ENCODE data around the gene ARL5C.
"Not testable (repeated sequence)": the region's sequence is repeated elsewhere in the genome, so short reads cannot be mapped to it uniquely, and the experiment has no call there.

The ARL5C gene

DNA sequence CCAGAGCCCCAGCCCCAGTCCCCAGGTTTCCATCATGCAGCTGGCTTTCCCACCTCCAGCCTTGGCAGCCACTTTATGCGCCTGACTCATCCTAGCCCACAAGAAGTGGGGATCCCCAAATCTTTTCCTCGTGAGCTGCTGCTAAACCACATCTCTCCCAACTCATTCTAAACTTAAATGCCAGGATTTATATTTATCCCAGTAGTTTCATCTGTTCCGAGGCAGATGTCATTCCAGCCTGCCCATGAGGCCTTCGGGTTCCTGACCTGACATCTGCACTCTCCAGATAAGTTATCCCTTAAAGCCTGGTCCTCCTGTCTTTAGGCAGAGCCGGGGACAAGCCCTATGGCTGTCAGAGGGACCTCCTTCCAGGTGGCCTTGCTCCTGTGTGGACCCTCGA, 31.1 kb downstream of the ARL5C start:
- no peaks in the 10 kb centered on the region for H3K36me3 ChIP-seq
- H3K4me3 ChIP-seq (ENCODE audit: low read depth, low read length) = no peak overlapping the region
- H3K9me3 ChIP-seq = no peaks in the 10 kb centered on the region
- no peaks in the 10 kb centered on the region for H3K4me1 ChIP-seq
- DNase-seq = no peak
- H3K27me3 ChIP-seq = no peaks in the 10 kb centered on the region
- no peak for TF ChIP-seq CTCF (IDR thresholded peaks at IDR 0.05; ENCODE audit: low read depth, low read length)

DNA sequence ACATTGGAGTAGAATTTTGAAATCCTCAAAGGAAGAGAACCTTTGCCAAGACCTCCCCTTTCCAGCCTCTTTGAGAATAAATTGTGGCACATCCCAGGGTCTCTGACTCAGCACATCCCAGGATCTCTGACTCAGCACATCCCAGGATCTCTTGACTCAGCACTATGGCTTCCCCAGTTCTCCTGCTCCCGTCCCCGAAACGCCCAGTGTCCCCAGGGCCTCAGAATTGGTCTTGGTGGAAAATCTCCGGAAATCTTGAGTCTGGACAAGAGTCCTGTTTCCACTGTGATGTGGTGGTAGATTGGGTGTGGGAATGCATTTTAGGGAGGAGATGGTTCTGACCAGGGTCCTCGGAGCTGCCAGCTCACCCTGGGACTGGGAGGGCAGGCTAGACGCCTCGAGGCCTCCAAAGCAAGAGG, 33.8 kb downstream of the ARL5C start:
- no peak for DNase-seq
- H3K4me3 ChIP-seq (ENCODE audit: low read depth, low read length) = no peak overlapping the region
- no peaks in the 10 kb centered on the region for H3K27me3 ChIP-seq

GRCh38 chr17:39131616-39132015, 34.3 kb downstream of the ARL5C start:
- Histone ChIP-seq H3K4me3 (ENCODE audit: low read depth, low read length) (no peak overlapping the region), H3K27me3 (no peaks in the 10 kb centered on the region), H3K4me1 (no peaks in the 10 kb centered on the region), H3K36me3 (no peaks in the 10 kb centered on the region), H3K9me3 (no peaks in the 10 kb centered on the region)
- no peak for DNase-seq
- no peak for TF ChIP-seq CTCF (IDR thresholded peaks at IDR 0.05; ENCODE audit: low read depth, low read length)

More for the DNA sequence above, 33.8 kb downstream of the ARL5C start:
- Histone ChIP-seq H3K4me1 (no peaks in the 10 kb centered on the region), H3K36me3 (no peaks in the 10 kb centered on the region), H3K9me3 (no peaks in the 10 kb centered on the region)
- TF ChIP-seq CTCF (IDR thresholded peaks at IDR 0.05; ENCODE audit: low read depth, low read length) = no peak

DNA sequence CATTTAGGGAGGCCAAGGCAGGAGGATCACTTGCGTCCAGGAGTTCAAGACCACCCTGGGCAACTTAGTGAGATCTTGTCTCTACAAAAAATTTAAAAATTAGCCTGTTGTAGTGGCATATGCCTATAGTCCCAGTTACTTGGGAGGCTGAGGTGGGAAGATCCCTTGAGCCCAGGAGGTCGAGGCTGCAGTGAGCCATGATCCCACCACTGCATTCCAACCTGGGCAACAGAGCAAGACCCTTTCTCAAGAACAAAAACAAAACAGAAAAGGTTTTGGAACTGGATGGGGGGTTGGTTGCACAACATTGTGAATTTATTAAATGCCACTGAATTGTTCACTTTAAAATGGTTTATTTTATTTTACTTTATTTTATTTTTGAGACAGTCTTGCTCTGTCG, 35.8 kb downstream of the ARL5C start:
- no peak for TF ChIP-seq CTCF (IDR thresholded peaks at IDR 0.05; ENCODE audit: low read depth, low read length)
- Histone ChIP-seq H3K4me3 (ENCODE audit: low read depth, low read length) (no peak overlapping the region), H3K27me3 (no peaks in the 10 kb centered on the region), H3K9me3 (no peaks in the 10 kb centered on the region), H3K36me3 (no peaks in the 10 kb centered on the region), H3K4me1 (no peaks in the 10 kb centered on the region)
- DNase-seq = no peak

GRCh38 chr17:39129544-39129943, 36.4 kb downstream of the ARL5C start:
- not testable (repeated sequence) for H3K4me3 ChIP-seq (ENCODE audit: low read depth, low read length); DNase-seq; H3K27me3 ChIP-seq; H3K36me3 ChIP-seq; H3K9me3 ChIP-seq; H3K4me1 ChIP-seq

DNA sequence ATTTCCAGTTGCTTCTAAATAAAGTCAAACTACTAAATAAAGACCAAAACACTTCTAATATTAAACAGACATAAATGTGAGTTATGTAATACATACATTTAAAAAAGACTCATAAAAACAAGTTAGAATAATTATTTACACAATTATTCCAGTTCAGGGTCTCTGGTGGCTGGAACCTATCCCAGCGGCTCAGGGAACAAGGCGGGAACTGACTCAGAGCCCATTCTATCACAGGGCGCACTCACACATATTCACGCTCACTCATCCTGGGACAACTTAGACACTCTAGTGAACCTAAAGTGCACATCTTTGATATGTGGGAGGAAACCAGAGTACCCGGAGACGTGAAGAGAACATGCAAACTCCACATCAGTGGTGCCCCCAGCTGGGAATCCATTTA, 39.5 kb downstream of the ARL5C start:
- no peak overlapping the region for H3K4me3 ChIP-seq (ENCODE audit: low read depth, low read length)
- no peak for DNase-seq
- TF ChIP-seq CTCF (IDR thresholded peaks at IDR 0.05; ENCODE audit: low read depth, low read length) = no peak
- no peaks in the 10 kb centered on the region for H3K4me1 ChIP-seq
- H3K9me3 ChIP-seq = no peaks in the 10 kb centered on the region
- no peaks in the 10 kb centered on the region for H3K27me3 ChIP-seq
- no peaks in the 10 kb centered on the region for H3K36me3 ChIP-seq

Data from BE2C (cell line).